Tibial artery (tissue), 4 donors: Measurements from ENCODE around the gene RPTN.

Experiments
- DNase-seq, 2 donors: peaks; one replicate each; pipeline ENCODE4 v3.0.0-alpha.2; 2019
- H3K27ac ChIP-seq, 2 donors: fragments of 200-600 bp; sonication (generic) in 1 of 2; 1 replicate in 1 of 2; 2 replicates in 1 of 2; pipeline ENCODE4 v1.5.1; 2018 to 2019; ENCODE audit warnings: mild to moderate bottlenecking in 1 of 2
- H3K27me3 ChIP-seq, 2 donors: fragments of 200-600 bp; sonication (generic) in 1 of 2; one replicate each; pipeline versions ENCODE4 v1.5.1 to v1.6.0; 2016 to 2019
- H3K36me3 ChIP-seq, 3 donors: fragments of 200-600 bp; sonication (generic) in 2 of 3; one replicate each; pipeline ENCODE4 v1.5.1; 2016 to 2019; ENCODE audit warnings: mild to moderate bottlenecking in 2 of 3
- H3K4me1 ChIP-seq, 4 donors: fragments of 200-600 bp; sonication (generic) in 2 of 4; 1 replicate in 3 of 4; 2 replicates in 1 of 4; pipeline ENCODE4 v1.5.1; 2016 to 2019
- H3K4me3 ChIP-seq, 2 donors: fragments of 200-600 bp; sonication (generic) in 1 of 2; 1 replicate in 1 of 2; 2 replicates in 1 of 2; pipeline ENCODE4 v1.5.1; 2018 to 2019; ENCODE audit warnings: mild to moderate bottlenecking in 2 of 2
- H3K9me3 ChIP-seq, 3 donors: fragments of 200-600 bp; sonication (generic) in 1 of 3; one replicate each; pipeline ENCODE4 v1.5.1; 2016 to 2019
- intact Hi-C: fragments of 100-400 bp; cut with DNase I; formaldehyde crosslinking; loops from one replicate; pipeline ENCODE4 v1.15.0; 2023; ENCODE audit warnings: low total_unique reads
- TF ChIP-seq, protein P1 (sequence below), 2 experiments: fragments of 200-600 bp in 1 of 2; fragments of 450-650 bp in 1 of 2; IDR thresholded peaks; one replicate each; pipeline ENCODE4 v1.5.1; 2017 to 2019; ENCODE audit warnings: antibody characterized with exemption in 2 of 2, mild to moderate bottlenecking in 1 of 2, moderate library complexity in 1 of 2

Gene RPTN

DNA sequence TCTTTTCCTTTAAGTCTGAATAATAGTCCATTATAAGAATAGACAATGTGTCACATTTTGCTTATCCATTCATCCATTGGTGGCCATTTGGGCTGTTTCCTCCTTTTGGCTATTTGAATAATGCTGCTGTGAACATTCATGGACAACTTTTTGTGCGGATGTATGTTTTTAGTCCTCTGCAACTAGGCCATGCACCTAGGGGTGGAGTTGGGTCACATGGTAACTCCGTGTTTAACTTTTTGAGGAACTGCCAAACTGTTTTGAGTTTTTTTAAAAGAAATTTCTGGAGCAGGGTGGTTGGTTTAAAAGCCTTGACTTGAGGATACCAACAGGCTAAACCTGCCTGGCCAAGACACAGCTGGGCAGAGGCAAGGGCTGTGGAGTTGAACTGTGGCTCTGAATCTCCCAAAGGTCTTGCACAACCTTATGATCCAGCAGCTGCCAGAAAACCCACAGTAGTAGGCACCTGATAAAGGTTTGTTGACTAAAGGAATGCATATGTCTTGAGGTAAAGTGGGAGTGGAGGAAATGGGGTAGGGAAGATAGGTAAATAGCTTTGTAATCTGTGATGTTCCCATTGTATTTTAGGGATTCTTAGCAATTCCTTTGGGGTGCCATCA, 5.6 kb upstream of the RPTN start:
- TF ChIP-seq, protein P1, sequence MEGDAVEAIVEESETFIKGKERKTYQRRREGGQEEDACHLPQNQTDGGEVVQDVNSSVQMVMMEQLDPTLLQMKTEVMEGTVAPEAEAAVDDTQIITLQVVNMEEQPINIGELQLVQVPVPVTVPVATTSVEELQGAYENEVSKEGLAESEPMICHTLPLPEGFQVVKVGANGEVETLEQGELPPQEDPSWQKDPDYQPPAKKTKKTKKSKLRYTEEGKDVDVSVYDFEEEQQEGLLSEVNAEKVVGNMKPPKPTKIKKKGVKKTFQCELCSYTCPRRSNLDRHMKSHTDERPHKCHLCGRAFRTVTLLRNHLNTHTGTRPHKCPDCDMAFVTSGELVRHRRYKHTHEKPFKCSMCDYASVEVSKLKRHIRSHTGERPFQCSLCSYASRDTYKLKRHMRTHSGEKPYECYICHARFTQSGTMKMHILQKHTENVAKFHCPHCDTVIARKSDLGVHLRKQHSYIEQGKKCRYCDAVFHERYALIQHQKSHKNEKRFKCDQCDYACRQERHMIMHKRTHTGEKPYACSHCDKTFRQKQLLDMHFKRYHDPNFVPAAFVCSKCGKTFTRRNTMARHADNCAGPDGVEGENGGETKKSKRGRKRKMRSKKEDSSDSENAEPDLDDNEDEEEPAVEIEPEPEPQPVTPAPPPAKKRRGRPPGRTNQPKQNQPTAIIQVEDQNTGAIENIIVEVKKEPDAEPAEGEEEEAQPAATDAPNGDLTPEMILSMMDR (IDR thresholded peaks at IDR 0.05) = no peak
- no peak overlapping the region for H3K27ac ChIP-seq
- no peaks in the 10 kb centered on the region for H3K27me3 ChIP-seq
- H3K4me1 ChIP-seq = peaks cover 0 to 14% (median 6%) of the 10 kb centered on the region in 4 donors
- intact Hi-C loops = no loop called here
- H3K4me3 ChIP-seq = no peak overlapping the region
- no peaks in the 10 kb centered on the region for H3K9me3 ChIP-seq
- no peaks in the 10 kb centered on the region for H3K36me3 ChIP-seq
- no peak for DNase-seq

DNA sequence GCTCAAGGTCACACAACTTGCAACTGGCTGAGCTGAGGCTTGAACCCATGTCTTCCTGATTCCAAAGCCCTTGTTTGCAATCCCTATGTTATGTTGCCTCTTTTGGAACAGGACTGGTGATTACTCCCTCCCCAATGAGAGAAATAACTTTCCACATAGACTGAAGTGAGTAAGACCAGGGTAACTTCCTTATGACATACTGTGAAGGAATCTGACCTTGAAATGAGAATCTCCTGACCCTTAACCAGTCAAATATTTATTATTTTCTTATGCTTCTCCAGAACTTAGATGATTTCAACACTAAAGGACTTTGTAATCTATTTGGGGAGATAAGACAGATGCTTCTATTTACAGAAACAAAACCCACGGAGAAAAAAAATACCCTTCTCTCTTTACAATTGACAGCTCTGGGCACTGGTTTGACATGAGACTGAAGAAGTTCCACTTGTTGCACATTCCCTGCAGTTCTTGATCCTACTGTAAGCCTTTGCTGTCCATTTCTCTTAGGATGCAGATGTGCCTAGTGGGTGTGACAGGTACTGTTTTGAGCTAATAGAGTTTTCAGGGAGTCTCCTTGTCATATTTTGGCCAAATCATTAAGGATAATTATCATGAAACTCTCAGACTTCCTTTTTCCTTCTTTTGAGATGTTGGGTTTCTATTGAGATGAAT, 3.9 kb upstream of the RPTN start:
- H3K4me3 ChIP-seq = no peak overlapping the region
- no peak overlapping the region for H3K27ac ChIP-seq
- DNase-seq = no peak
- H3K9me3 ChIP-seq = no peaks in the 10 kb centered on the region
- intact Hi-C loops = no loop called here
- H3K4me1 ChIP-seq = peaks cover 0 to 3% (median under 1%) of the 10 kb centered on the region in 4 donors
- TF ChIP-seq, protein P1 (IDR thresholded peaks at IDR 0.05) = no peak
- no peaks in the 10 kb centered on the region for H3K36me3 ChIP-seq
- no peaks in the 10 kb centered on the region for H3K27me3 ChIP-seq

DNA sequence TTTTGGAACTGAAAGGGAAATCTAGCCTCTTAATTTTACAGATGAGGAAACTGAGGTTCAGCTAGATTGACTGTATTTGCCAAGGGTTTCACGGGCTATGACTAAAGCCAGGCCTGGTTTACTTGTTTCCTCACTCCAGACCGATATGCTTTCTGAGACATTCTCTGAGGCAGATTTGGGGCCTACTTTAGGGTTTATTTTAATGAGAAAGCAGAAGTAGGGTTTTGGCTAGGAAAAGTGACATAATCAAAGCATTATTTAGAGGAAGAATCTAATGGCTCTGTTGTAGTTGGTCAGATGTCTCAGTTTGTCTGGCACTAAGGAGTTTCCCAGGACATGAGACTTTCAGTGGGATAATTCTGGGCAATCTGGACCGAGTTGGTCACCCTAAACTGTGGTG, 1.5 kb upstream of the RPTN start:
- DNase-seq = no peak
- Histone ChIP-seq H3K4me1 (no peaks in the 10 kb centered on the region), H3K36me3 (no peaks in the 10 kb centered on the region), H3K4me3 (no peak overlapping the region), H3K27ac (no peak overlapping the region), H3K27me3 (no peaks in the 10 kb centered on the region), H3K9me3 (no peaks in the 10 kb centered on the region)
- TF ChIP-seq, protein P1 (IDR thresholded peaks at IDR 0.05) = no peak
- intact Hi-C loops = no loop called here

DNA sequence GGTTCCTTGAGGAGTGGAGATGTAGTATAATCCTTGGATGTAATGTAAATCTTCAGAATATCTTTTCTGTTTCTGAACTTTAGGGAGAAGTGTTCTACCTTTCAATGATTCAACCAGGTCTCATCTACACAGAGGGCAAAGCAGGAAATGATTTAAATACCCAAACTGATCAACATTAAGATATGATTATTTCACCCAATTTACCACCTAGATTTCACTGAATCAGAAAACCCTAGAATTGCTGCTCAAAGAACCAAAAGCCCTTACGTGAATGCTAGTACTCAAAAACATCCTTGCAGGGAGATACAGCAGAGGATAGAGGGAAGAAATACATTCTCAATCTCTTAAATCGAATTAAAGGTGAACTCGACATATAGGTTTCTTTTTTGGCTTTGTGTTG, 5.0 kb downstream of the RPTN start:
- Histone ChIP-seq H3K27me3 (no peaks in the 10 kb centered on the region), H3K4me3 (no peak overlapping the region), H3K9me3 (peaks cover 0 to 6% (median 0%) of the 10 kb centered on the region in 3 donors), H3K4me1 (no peaks in the 10 kb centered on the region), H3K36me3 (no peaks in the 10 kb centered on the region), H3K27ac (no peak overlapping the region)
- TF ChIP-seq, protein P1 (IDR thresholded peaks at IDR 0.05) = no peak
- DNase-seq = no peak
- intact Hi-C loops = no loop called here

DNA sequence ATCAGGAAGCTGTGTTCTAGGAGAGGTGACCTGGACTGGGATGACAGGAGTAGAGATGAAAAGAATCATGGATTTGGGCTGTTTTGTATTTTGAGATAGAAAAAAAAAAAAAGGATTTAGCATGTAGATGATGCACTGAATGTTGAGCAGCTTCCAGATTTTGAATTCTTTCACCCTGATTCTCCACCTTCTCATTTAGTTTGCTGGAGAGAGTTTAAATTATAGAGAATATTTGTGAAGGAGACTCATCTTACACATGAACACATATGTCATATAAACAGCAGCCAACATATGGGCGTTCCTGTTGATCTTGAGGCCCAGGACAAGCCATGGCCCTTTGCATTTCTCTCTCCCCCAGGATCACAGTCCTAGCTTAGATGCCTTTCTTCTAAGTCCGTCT, 7.4 kb downstream of the RPTN start:
- H3K4me1 ChIP-seq = no peaks in the 10 kb centered on the region
- DNase-seq = no peak
- H3K27ac ChIP-seq = no peak overlapping the region
- no peaks in the 10 kb centered on the region for H3K36me3 ChIP-seq
- TF ChIP-seq, protein P1 (IDR thresholded peaks at IDR 0.05) = no peak
- peaks cover 0 to 15% (median 14%) of the 10 kb centered on the region in 3 donors for H3K9me3 ChIP-seq
- no peak overlapping the region for H3K4me3 ChIP-seq
- H3K27me3 ChIP-seq = no peaks in the 10 kb centered on the region
- intact Hi-C loops = no loop called here
